HCT116 (cell line): ENCODE measurements around the gene SSH2. TPM values are rescaled to one million over a fixed set of nuclear protein-coding genes. Genes with fewer than 3 reads are reported as not detected.

Experiments used
- ATAC-seq: fragments of 200-7000 bp; cut with Tn5 transposase; 2 replicates; pipeline ENCODE4 v1.9.1; 2020; ENCODE audit warnings: mild to moderate bottlenecking, moderate library complexity
- BruUV-seq: library from RNA; stranded (reverse); fragments of 400-500 nt; replicated peaks from 2 replicates; lab custom pipeline; 2021; lab: Mats Ljungman, UMichigan
- CTCF ChIA-PET: fragments of 300-600 bp; sonication (Branson Sonifier 250); formaldehyde crosslinking; loops from one replicate; lab custom pipeline; 2021; ENCODE audit warnings: antibody characterized with exemption; lab: Charles Lee
- POLR2A ChIA-PET: fragments of 300-600, 350-600 bp; sonication (Branson Sonifier 250); formaldehyde crosslinking; loops from one replicate; lab custom pipeline; 2021; ENCODE audit warnings: antibody characterized with exemption; lab: Charles Lee
- RAD21 ChIA-PET, 2 experiments: fragments of 300-600 bp; sonication (Branson Sonifier 250); formaldehyde crosslinking; loops; one replicate each; lab custom pipeline; 2023; ENCODE audit warnings: low total read pairs in 2 of 2; ENCODE audit not compliant: uncharacterized antibody in 2 of 2, unreplicated experiment in 2 of 2, low non-redundant PET in 1 of 2; lab: Charles Lee
- DNase-seq: peaks from one replicate; pipeline ENCODE4 v3.0.0-alpha.2; 2010; ENCODE audit warnings: low read depth, low spot score
- H2AFZ ChIP-seq: fragments of 200-600 bp; shearing (Covaris generic), sonication (generic); 2 replicates; pipeline ENCODE4 v1.6.1; 2017; ENCODE audit warnings: low read depth, mixed run types, mixed read lengths, antibody characterized with exemption, low read length; ENCODE audit not compliant: poor library complexity, severe bottlenecking
- H3K27ac ChIP-seq: 2 replicates; pipeline ENCODE4 v1.5.1; 2012; ENCODE audit warnings: low read depth, low read length
- H3K27me3 ChIP-seq: fragments of 200-600 bp; sonication (generic); 2 replicates; pipeline ENCODE4 v1.6.1; 2016; ENCODE audit warnings: mixed run types, low read length, mixed read lengths; ENCODE audit not compliant: insufficient read depth
- H3K36me3 ChIP-seq, 2 experiments: fragments of 200-500 bp in 1 of 2; fragments of 200-600 bp in 1 of 2; sonication (Bioruptor generic) in 1 of 2; sonication (generic) in 1 of 2; 2 replicates each; pipeline versions ENCODE4 v1.5.1 to v1.6.1; 2014 to 2016; ENCODE audit warnings: low read length in 2 of 2, inconsistent platforms in 1 of 2, mixed read lengths in 1 of 2, mixed run types in 1 of 2; ENCODE audit not compliant: insufficient read depth in 2 of 2, control insufficient read depth in 1 of 2
- H3K4me1 ChIP-seq, 2 experiments: fragments of 200-600 bp in 1 of 2; sonication (generic) in 1 of 2; 2 replicates each; pipeline versions ENCODE4 v1.5.1 to v1.6.1; 2012 to 2017; ENCODE audit warnings: low read length in 2 of 2, inconsistent platforms in 1 of 2, mild to moderate bottlenecking in 1 of 2, mixed read lengths in 1 of 2, mixed run types in 1 of 2, moderate library complexity in 1 of 2; ENCODE audit not compliant: insufficient read depth in 2 of 2, control insufficient read depth in 1 of 2
- H3K4me2 ChIP-seq: fragments of 200-600 bp; sonication (generic); 2 replicates; pipeline ENCODE4 v1.6.1; 2017; ENCODE audit warnings: mixed run types, low read length, mixed read lengths
- H3K4me3 ChIP-seq, 2 experiments: fragments of 200-600 bp in 1 of 2; sonication (generic) in 1 of 2; replicated peaks in 1 of 2; 2 replicates each; pipeline ENCODE4 v1.5.1; 2011 to 2016; ENCODE audit warnings: low read length in 2 of 2, control low read depth in 1 of 2, low read depth in 1 of 2, mild to moderate bottlenecking in 1 of 2, mixed read lengths in 1 of 2, mixed run types in 1 of 2
- H3K79me2 ChIP-seq: fragments of 200-600 bp; sonication (generic); 2 replicates; pipeline ENCODE4 v1.6.1; 2017; ENCODE audit warnings: mild to moderate bottlenecking, mixed run types, low read length, moderate library complexity, mixed read lengths; ENCODE audit not compliant: insufficient read depth
- H3K9ac ChIP-seq: fragments of 200-600 bp; sonication (generic); 2 replicates; pipeline ENCODE4 v1.6.1; 2016; ENCODE audit warnings: low read length, mixed read lengths
- H3K9me2 ChIP-seq: fragments of 200-600 bp; sonication (generic), shearing (Covaris generic); 2 replicates; pipeline ENCODE4 v1.6.1; 2017; ENCODE audit warnings: mixed run types, mild to moderate bottlenecking, moderate library complexity; ENCODE audit not compliant: insufficient read depth
- H3K9me3 ChIP-seq, 2 experiments: fragments of 200-500 bp in 1 of 2; fragments of 200-600 bp in 1 of 2; sonication (Bioruptor generic) in 1 of 2; sonication (generic) in 1 of 2; 2 replicates each; pipeline ENCODE4 v1.6.1; 2014 to 2017; ENCODE audit warnings: low read length in 2 of 2, mixed read lengths in 2 of 2, inconsistent platforms in 1 of 2, low read depth in 1 of 2, mild to moderate bottlenecking in 1 of 2, mixed run types in 1 of 2, moderate library complexity in 1 of 2; ENCODE audit not compliant: control insufficient read depth in 1 of 2, insufficient read depth in 1 of 2
- H4K20me1 ChIP-seq: fragments of 200-600 bp; sonication (generic), shearing (Covaris generic); 2 replicates; pipeline ENCODE4 v1.6.1; 2017; ENCODE audit warnings: mixed run types, mild to moderate bottlenecking, moderate library complexity; ENCODE audit not compliant: insufficient read depth
- CTCF ChIP-seq, 3 experiments: fragments of 200-600 bp in 1 of 3; sonication (generic) in 1 of 3; IDR thresholded peaks in 2 of 3; conservative IDR thresholded peaks in 1 of 3; 2 replicates each; pipeline ENCODE4 v1.5.1; 2012 to 2017; ENCODE audit warnings: low read depth in 2 of 3, low read length in 2 of 3, antibody characterized with exemption in 1 of 3, borderline replicate concordance in 1 of 3, control low read depth in 1 of 3, mild to moderate bottlenecking in 1 of 3, mixed read lengths in 1 of 3, mixed run types in 1 of 3, moderate library complexity in 1 of 3; ENCODE audit not compliant: insufficient read depth in 1 of 3
- EGR1 ChIP-seq: IDR thresholded peaks from 2 replicates; pipeline ENCODE4 v1.6.1; 2012; ENCODE audit warnings: low read depth
- ELF1 ChIP-seq: IDR thresholded peaks from 2 replicates; pipeline ENCODE4 v1.6.1; 2012; ENCODE audit warnings: low read depth, borderline replicate concordance
- EZH2 ChIP-seq: fragments of 200-600 bp; sonication (generic); IDR thresholded peaks from 2 replicates; pipeline ENCODE4 v1.6.1; 2017; ENCODE audit warnings: antibody characterized with exemption, mixed run types
- EZH2phosphoT487 ChIP-seq: fragments of 200-600 bp; IDR thresholded peaks from 2 replicates; pipeline ENCODE4 v1.6.1; 2018; ENCODE audit warnings: antibody characterized with exemption, borderline replicate concordance
- FOSL1 ChIP-seq: IDR thresholded peaks from 2 replicates; pipeline ENCODE4 v1.6.1; 2012; ENCODE audit warnings: low read depth
- JUND ChIP-seq: IDR thresholded peaks from 2 replicates; pipeline ENCODE4 v1.6.1; 2012
- POLR2A ChIP-seq: IDR thresholded peaks from 2 replicates; pipeline ENCODE4 v1.7.0; 2011; ENCODE audit warnings: borderline replicate concordance; ENCODE audit not compliant: insufficient read depth, insufficient read length; ENCODE audit errors: extremely low read depth
- POLR2AphosphoS5 ChIP-seq: IDR thresholded peaks from 2 replicates; pipeline ENCODE4 v1.6.1; 2011; ENCODE audit warnings: mild to moderate bottlenecking, low read depth, low read length, moderate library complexity
- REST ChIP-seq: IDR thresholded peaks from 2 replicates; pipeline ENCODE4 v1.6.1; 2012; ENCODE audit warnings: low read depth
- SRF ChIP-seq: IDR thresholded peaks from 2 replicates; pipeline ENCODE4 v1.6.1; 2012; ENCODE audit warnings: low read depth
- TCF7L2 ChIP-seq: IDR thresholded peaks from 2 replicates; pipeline ENCODE4 v1.7.0; 2011; ENCODE audit warnings: borderline replicate concordance, inconsistent platforms; ENCODE audit not compliant: insufficient read depth, insufficient read length; ENCODE audit errors: extremely low read depth
- ZBTB33 ChIP-seq: IDR thresholded peaks from 2 replicates; pipeline ENCODE4 v1.6.1; 2011; ENCODE audit warnings: mild to moderate bottlenecking, low read length, moderate library complexity; ENCODE audit not compliant: insufficient replicate concordance; ENCODE audit errors: extremely low read depth
- intact Hi-C: fragments of 100-400 bp; cut with micrococcal nuclease; formaldehyde crosslinking; loops from 2 replicates; pipeline ENCODE4 v1.10.0; 2022
- total RNA-seq: library from RNA; stranded (reverse); gene quantifications from one replicate; pipeline ENCODE4 v1.2.1, GENCODE V29; 2021; ENCODE audit not compliant: unreplicated experiment

Gene SSH2
- total RNA-seq, 1 experiment from 2014 or later: 17.0 TPM

- Histone ChIP-seq H3K4me2 (no peak overlapping the region), H3K4me1 (no peaks in the 10 kb centered on the region), H4K20me1 (peaks cover 6% of the 10 kb centered on the region; the same call in 1 of the 2 replicates), H3K27ac (no peak overlapping the region), H3K36me3 (no peaks in the 10 kb centered on the region), H3K9me2 (no peaks in the 10 kb centered on the region), H3K4me3 (no peak overlapping the region), H3K79me2 (no peaks in the 10 kb centered on the region), H3K27me3 (no peaks in the 10 kb centered on the region), H2AFZ (no peak overlapping the region), H3K9me3 (no peaks in the 10 kb centered on the region), H3K9ac (no peak overlapping the region)
- DNase-seq (no peak), ATAC-seq (no peak)
- intact Hi-C loops: no loop called here
- no peak for TF ChIP-seq EGR1
- TF ChIP-seq REST: no peak
- no peak for TF ChIP-seq POLR2A
- TF ChIP-seq CTCF (IDR thresholded peaks at IDR 0.05 in 2 of 3, conservative IDR thresholded peaks at IDR 0.05 in 1 of 3; ENCODE audit: borderline replicate concordance in 1 of 3, insufficient read depth in 1 of 3, low read depth in 2 of 3, low read length in 2 of 3): no peak
- no peak for TF ChIP-seq ELF1
- TF ChIP-seq TCF7L2: no peak
- no peak for TF ChIP-seq FOSL1
- TF ChIP-seq SRF: no peak
- TF ChIP-seq POLR2AphosphoS5: no peak
- no peak for TF ChIP-seq EZH2phosphoT487
- no peak for TF ChIP-seq JUND
- TF ChIP-seq ZBTB33: no peak
- TF ChIP-seq EZH2: no peak
- no TSS peak for BruUV-seq
- ChIA-PET RAD21 (no interaction called here), POLR2A (no interaction called here), CTCF (no interaction called here)
Observed at GRCh38 chr17:29881256-29881655, 48.8 kb downstream of the SSH2 start.
